IPS DF 6.9 (cell line): Measurements from ENCODE around the gene SH3BP4.

ENCODE experiments used
- DNase-seq: peaks from one replicate; pipeline ENCODE4 v3.0.0-alpha.2; 2013; ENCODE audit warnings: low read depth, low spot score
- H3K27ac ChIP-seq: one replicate; pipeline ENCODE4 v1.5.1; 2013; ENCODE audit warnings: low read length, control low read depth
- H3K27me3 ChIP-seq: 2 replicates; pipeline ENCODE4 v1.6.1; 2013; ENCODE audit warnings: mild to moderate bottlenecking, low read length; ENCODE audit not compliant: control insufficient read depth, insufficient read depth
- H3K36me3 ChIP-seq: 2 replicates; pipeline ENCODE4 v1.6.1; 2013; ENCODE audit warnings: low read length; ENCODE audit not compliant: control insufficient read depth, insufficient read depth
- H3K4me1 ChIP-seq: 2 replicates; pipeline ENCODE4 v1.6.1; 2013; ENCODE audit warnings: low read length; ENCODE audit not compliant: control insufficient read depth, insufficient read depth
- H3K4me3 ChIP-seq: 2 replicates; pipeline ENCODE4 v1.5.1; 2013; ENCODE audit warnings: mild to moderate bottlenecking, low read length
- H3K9me3 ChIP-seq: 2 replicates; pipeline ENCODE4 v1.6.1; 2013; ENCODE audit warnings: low read length, inconsistent platforms; ENCODE audit not compliant: control insufficient read depth, insufficient read depth
- WGBS: extraction: QIAGEN DNeasy Blood & Tissue Kit; methylation state at CpG from one replicate; pipeline ENCODE4 v1.1.7; 2013; ENCODE audit warnings: mixed read lengths, missing lambda C conversion rate; ENCODE audit not compliant: insufficient read length, insufficient coverage; 5-methylcytosine and 5-hydroxymethylcytosine counted together

SH3BP4 gene

DNA sequence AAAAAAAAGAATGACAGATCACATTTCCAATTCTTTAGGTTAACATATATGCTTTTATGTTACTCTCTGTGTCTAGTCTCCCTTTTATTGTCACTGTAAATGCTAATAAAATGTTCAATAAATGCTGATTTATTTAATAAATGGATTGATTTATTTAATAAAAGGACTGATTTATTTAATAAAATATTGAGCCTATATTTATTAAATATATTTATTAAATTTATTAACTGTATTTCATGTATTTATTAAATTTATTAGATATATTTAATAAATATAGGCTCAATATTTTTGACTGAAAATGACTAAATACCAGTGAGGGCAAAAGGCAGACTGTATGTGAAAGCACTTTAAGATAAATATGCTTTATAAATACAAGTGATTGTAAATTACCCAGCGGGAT is 142.6 kb downstream of the SH3BP4 start:
- Histone ChIP-seq H3K36me3 (no peaks in the 10 kb centered on the region; the same call in 1 of the 2 replicates), H3K4me1 (no peaks in the 10 kb centered on the region), H3K27me3 (no peaks in the 10 kb centered on the region), H3K27ac (no peak overlapping the region), H3K4me3 (no peak overlapping the region), H3K9me3 (no peaks in the 10 kb centered on the region)
- no peak for DNase-seq
- no CpG with 5 or more reads among the region's 1 CpG for WGBS

DNA sequence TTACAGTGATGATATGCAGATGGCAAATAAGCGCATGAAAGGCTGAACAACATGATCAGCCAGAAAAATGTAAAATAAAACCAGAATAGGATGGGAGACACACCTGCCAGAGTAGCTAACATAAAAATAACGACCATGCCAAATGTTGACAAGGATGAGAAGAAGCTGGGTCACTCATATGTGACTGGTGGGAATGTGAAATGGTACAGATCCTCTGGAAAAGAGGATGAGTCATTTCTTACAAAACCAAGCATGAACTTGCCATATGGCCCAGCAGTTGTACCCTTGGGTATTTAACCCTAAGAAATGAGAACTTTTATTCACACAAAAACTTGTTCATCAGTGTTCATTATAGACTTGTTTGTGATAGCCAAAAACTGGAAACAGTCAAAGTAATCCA is 143.8 kb downstream of the SH3BP4 start:
- DNase-seq = no peak
- H3K36me3 ChIP-seq = no peaks in the 10 kb centered on the region; the same call in 1 of the 2 replicates
- no peaks in the 10 kb centered on the region for H3K27me3 ChIP-seq
- no peaks in the 10 kb centered on the region for H3K4me1 ChIP-seq
- H3K9me3 ChIP-seq = no peaks in the 10 kb centered on the region
- WGBS = no CpG with 5 or more reads among the region's 2 CpGs
- H3K27ac ChIP-seq = no peak overlapping the region
- H3K4me3 ChIP-seq = no peak overlapping the region

DNA sequence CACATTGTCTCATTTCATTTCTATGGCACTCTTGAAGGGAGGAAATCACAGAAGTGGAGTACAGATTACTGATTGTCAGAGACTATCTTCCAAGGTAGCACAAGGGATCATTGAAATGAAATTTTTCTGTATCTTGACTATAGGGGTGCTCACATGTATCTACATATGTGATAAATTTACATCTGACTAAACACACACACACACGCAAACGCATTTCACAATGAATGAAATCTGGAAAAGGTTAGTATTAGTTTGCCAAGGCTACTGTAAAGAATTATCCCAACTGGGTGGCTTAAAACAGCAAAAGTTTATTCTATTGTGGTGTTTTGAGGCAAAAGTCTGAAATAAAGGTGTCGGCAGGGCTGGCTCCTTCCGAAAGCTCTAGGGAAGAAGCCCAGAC is 144.6 kb downstream of the SH3BP4 start:
- H3K27ac ChIP-seq = no peak overlapping the region
- H3K36me3 ChIP-seq = no peaks in the 10 kb centered on the region; the same call in 1 of the 2 replicates
- no peak for DNase-seq
- H3K4me3 ChIP-seq = no peak overlapping the region
- no peaks in the 10 kb centered on the region for H3K9me3 ChIP-seq
- no CpG with 5 or more reads among the region's 4 CpGs for WGBS
- no peaks in the 10 kb centered on the region for H3K27me3 ChIP-seq
- H3K4me1 ChIP-seq = no peaks in the 10 kb centered on the region

DNA sequence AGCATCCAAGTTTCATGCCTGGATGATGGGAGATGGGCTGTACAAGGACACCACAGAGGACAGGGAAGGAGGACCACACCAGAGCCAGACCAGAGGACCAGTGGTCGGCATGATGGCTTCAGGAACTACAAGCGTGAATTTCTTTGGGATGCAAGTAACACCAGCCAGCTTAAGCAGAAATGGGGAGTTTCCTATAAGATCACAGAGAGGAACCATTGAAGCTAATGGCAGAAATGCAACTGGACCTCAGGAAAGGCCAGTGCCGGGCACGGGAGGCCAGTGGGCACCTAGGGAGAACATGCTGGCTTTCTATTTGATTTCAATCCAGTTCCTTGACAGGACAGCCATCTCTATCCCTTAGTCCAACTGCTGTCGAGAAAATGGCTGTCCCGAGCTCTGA is 145.4 kb downstream of the SH3BP4 start:
- no peaks in the 10 kb centered on the region for H3K4me1 ChIP-seq
- DNase-seq = no peak
- H3K9me3 ChIP-seq = no peaks in the 10 kb centered on the region
- WGBS = no CpG with 5 or more reads among the region's 6 CpGs
- H3K4me3 ChIP-seq = no peak overlapping the region
- no peaks in the 10 kb centered on the region for H3K27me3 ChIP-seq
- no peaks in the 10 kb centered on the region; the same call in 1 of the 2 replicates for H3K36me3 ChIP-seq
- no peak overlapping the region for H3K27ac ChIP-seq

- Histone ChIP-seq H3K4me3 (no peak overlapping the region), H3K27me3 (no peaks in the 10 kb centered on the region), H3K9me3 (no peaks in the 10 kb centered on the region), H3K27ac (no peak overlapping the region), H3K36me3 (no peaks in the 10 kb centered on the region; the same call in 1 of the 2 replicates), H3K4me1 (no peaks in the 10 kb centered on the region)
- no peak for DNase-seq
- WGBS = no CpG with 5 or more reads among the region's 4 CpGs
These were observed 146.5 kb downstream of the SH3BP4 start for GRCh38 chr2:235098269-235098668.

- Histone ChIP-seq H3K36me3 (no peaks in the 10 kb centered on the region; the same call in 1 of the 2 replicates), H3K27ac (no peak overlapping the region), H3K27me3 (no peaks in the 10 kb centered on the region), H3K4me1 (no peaks in the 10 kb centered on the region), H3K9me3 (no peaks in the 10 kb centered on the region), H3K4me3 (no peak overlapping the region)
- WGBS = 100% methylated on average over 1 of the region's 9 CpGs
- DNase-seq = no peak
These were observed 147.1 kb downstream of the SH3BP4 start for GRCh38 chr2:235098736-235099494.

DNA sequence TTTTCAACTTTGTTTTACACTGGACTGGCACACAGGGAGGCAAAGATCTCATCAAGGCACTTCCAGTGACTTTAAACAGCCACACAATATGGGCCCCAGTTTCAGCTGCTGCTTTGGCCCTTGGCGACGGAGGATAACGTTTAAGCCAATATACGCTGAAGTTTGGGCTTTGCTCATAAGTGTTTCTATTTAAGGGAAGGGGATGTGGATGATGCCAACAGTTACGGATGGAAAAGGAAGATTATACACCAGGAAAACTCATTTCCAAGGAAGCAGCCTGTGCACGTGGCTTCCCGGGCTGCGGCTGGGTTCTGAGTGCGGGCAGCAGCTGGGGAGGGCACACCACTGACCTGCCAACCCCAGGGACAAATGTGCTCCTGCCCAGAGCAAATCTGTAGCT is 151.1 kb downstream of the SH3BP4 start:
- DNase-seq = no peak
- no CpG with 5 or more reads among the region's 9 CpGs for WGBS
- Histone ChIP-seq H3K4me3 (no peak overlapping the region), H3K27ac (no peak overlapping the region), H3K36me3 (no peaks in the 10 kb centered on the region), H3K9me3 (no peaks in the 10 kb centered on the region), H3K4me1 (no peaks in the 10 kb centered on the region), H3K27me3 (no peaks in the 10 kb centered on the region)
